GM23338 (cell line): ENCODE results near the gene EIF2D. TPM values are rescaled to one million over a fixed set of nuclear protein-coding genes. Genes with fewer than 3 reads are reported as not detected.

Experiments used
- ATAC-seq: fragments of 200-7000 bp; cut with Tn5 transposase; 3 replicates; pipeline ENCODE4 v1.9.1; 2020
- DNase-seq: peaks from one replicate; pipeline ENCODE4 v3.0.0-alpha.2; 2015; ENCODE audit warnings: low spot score
- H2AFZ ChIP-seq: fragments of 200-600 bp; sonication (generic); 2 replicates; pipeline ENCODE4 v1.8.0; 2016; ENCODE audit warnings: antibody characterized with exemption, mild to moderate bottlenecking, moderate library complexity
- H3F3A ChIP-seq: fragments of 200-600 bp; sonication (generic); replicated peaks from 2 replicates; pipeline ENCODE4 v1.8.0; 2017; ENCODE audit warnings: antibody characterized with exemption, mixed run types, low read depth
- H3K27ac ChIP-seq: fragments of 200-600 bp; sonication (generic); 2 replicates; pipeline ENCODE4 v1.6.1; 2016; ENCODE audit warnings: low read depth
- H3K27me3 ChIP-seq: fragments of 200-600 bp; sonication (generic); 2 replicates; pipeline ENCODE4 v1.8.0; 2016; ENCODE audit warnings: mild to moderate bottlenecking, mixed run types, moderate library complexity; ENCODE audit not compliant: insufficient read depth
- H3K36me3 ChIP-seq: fragments of 200-600 bp; sonication (generic); 2 replicates; pipeline ENCODE4 v1.8.0; 2016; ENCODE audit warnings: mild to moderate bottlenecking; ENCODE audit not compliant: insufficient read depth
- H3K4me1 ChIP-seq: fragments of 200-600 bp; sonication (generic); 2 replicates; pipeline ENCODE4 v1.8.0; 2016; ENCODE audit warnings: mild to moderate bottlenecking, moderate library complexity; ENCODE audit not compliant: insufficient read depth
- H3K4me2 ChIP-seq: fragments of 200-600 bp; sonication (generic); 2 replicates; pipeline ENCODE4 v1.7.1; 2017; ENCODE audit warnings: mixed run types
- H3K4me3 ChIP-seq: fragments of 200-600 bp; sonication (generic); 2 replicates; pipeline ENCODE4 v1.6.1; 2016; ENCODE audit warnings: mixed run types
- H3K79me2 ChIP-seq: fragments of 200-600 bp; sonication (generic); replicated peaks from 2 replicates; pipeline ENCODE4 v1.8.0; 2017; ENCODE audit warnings: mild to moderate bottlenecking; ENCODE audit not compliant: insufficient read depth
- H3K9me2 ChIP-seq: fragments of 200-600 bp; sonication (generic); 2 replicates; pipeline ENCODE4 v1.8.0; 2017; ENCODE audit not compliant: insufficient read depth
- H4K20me1 ChIP-seq: fragments of 200-600 bp; sonication (generic); replicated peaks from 2 replicates; pipeline ENCODE4 v1.8.0; 2017; ENCODE audit warnings: mild to moderate bottlenecking; ENCODE audit not compliant: insufficient read depth
- H3K27ac Mint-ChIP-seq: 2 replicates; pipeline ENCODE4 v1.8.0; 2020; ENCODE audit warnings: inconsistent platforms, mild to moderate bottlenecking, moderate library complexity, mixed read lengths
- H3K27me3 Mint-ChIP-seq: 3 replicates; pipeline ENCODE4 v1.8.0; 2022; ENCODE audit warnings: low read depth, mild to moderate bottlenecking, moderate library complexity, mixed read lengths, inconsistent platforms; ENCODE audit not compliant: insufficient read depth, poor library complexity
- H3K36me3 Mint-ChIP-seq: 3 replicates; pipeline ENCODE4 v1.8.0; 2021; ENCODE audit warnings: low read depth, mild to moderate bottlenecking, inconsistent platforms, moderate library complexity, mixed read lengths
- H3K4me1 Mint-ChIP-seq: 3 replicates; pipeline ENCODE4 v1.8.0; 2020; ENCODE audit warnings: mild to moderate bottlenecking, inconsistent platforms, mixed read lengths
- H3K4me3 Mint-ChIP-seq: 3 replicates; pipeline ENCODE4 v1.8.0; 2021; ENCODE audit warnings: moderate library complexity, mild to moderate bottlenecking, inconsistent platforms, mixed read lengths
- H3K9me3 Mint-ChIP-seq: 3 replicates; pipeline ENCODE4 v1.8.0; 2020; ENCODE audit warnings: moderate library complexity, mild to moderate bottlenecking, inconsistent platforms, mixed read lengths
- CREB1 ChIP-seq: fragments of 250-450 bp; sonication (Bioruptor Pico); IDR thresholded peaks from 2 replicates; pipeline ENCODE4 v1.5.0; 2020; ENCODE audit warnings: low read depth, mild to moderate bottlenecking, moderate library complexity
- EZH2phosphoT487 ChIP-seq: fragments of 200-600 bp; sonication (generic); IDR thresholded peaks from one replicate; pipeline ENCODE4 v1.8.1; 2018; ENCODE audit warnings: antibody characterized with exemption; ENCODE audit not compliant: unreplicated experiment
- JUNB ChIP-seq: IDR thresholded peaks from one replicate; pipeline ENCODE4 v1.6.1; 2016; ENCODE audit warnings: antibody characterized with exemption; ENCODE audit not compliant: unreplicated experiment
- NANOG ChIP-seq: IDR thresholded peaks from 2 replicates; pipeline ENCODE4 v1.6.1; 2016; ENCODE audit warnings: antibody characterized with exemption, borderline replicate concordance
- STAT1 ChIP-seq: IDR thresholded peaks from one replicate; pipeline ENCODE4 v1.6.1; 2016; ENCODE audit warnings: antibody characterized with exemption; ENCODE audit not compliant: unreplicated experiment
- polyA plus RNA-seq: library from polyadenylated mRNA; unstranded; fragments of >200 nt; fragmentation: Nextera tagmentation; extraction: Ambion mirVana; gene quantifications from 2 replicates; pipeline ENCODE4 v1.2.1, GENCODE V29; 2016
- total RNA-seq: library from RNA; depleted of rRNA; stranded (reverse); fragments of >200 nt; shearing (Covaris generic); gene quantifications from 2 replicates; pipeline ENCODE4 v1.2.3, GENCODE V29; 2014
- TF ChIP-seq, protein P1 (sequence below): IDR thresholded peaks from one replicate; pipeline ENCODE4 v1.6.1; 2018; ENCODE audit warnings: antibody characterized with exemption; ENCODE audit not compliant: unreplicated experiment
- TF ChIP-seq, protein P2 (sequence below): fragments of 250-450 bp; sonication (Bioruptor Pico); IDR thresholded peaks from 2 replicates; pipeline ENCODE4 v1.5.0; 2020; ENCODE audit warnings: mild to moderate bottlenecking, moderate library complexity

Gene EIF2D
- total and polyA plus RNA-seq, 2 experiments from 2014 or later, result 25.1 to 34.8 TPM

DNA sequence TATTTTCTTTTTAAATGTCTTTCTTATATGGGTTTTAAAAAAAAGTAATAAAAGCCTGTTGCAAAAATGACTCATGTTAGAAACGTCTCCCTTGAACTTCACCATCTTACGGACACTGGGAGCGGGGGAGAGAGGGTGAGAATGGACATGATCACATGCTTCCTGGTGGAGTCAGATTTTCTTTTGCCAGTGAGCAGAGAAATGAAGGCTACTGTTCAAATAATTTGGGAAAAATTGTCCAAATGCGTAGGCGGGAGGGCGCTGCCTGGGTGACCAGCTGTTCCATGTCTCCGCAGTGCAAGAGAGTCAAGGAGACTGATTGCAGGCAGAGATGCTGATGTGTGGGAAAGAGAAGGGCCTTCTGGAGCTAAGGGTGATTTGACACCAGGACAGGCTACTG lies 23.1 kb downstream of the EIF2D start:
- Histone ChIP-seq H3K4me1 (no peaks in the 10 kb centered on the region), H3K4me3 (no peak overlapping the region), H3K36me3 (0 out of 2 replicates have a peak, but pooled peaks cover 3% of the 10 kb centered on the region), H4K20me1 (peaks cover 5% of the 10 kb centered on the region; the same call in 1 of the 2 replicates), H3K79me2 (no peaks in the 10 kb centered on the region), H3K27me3 (no peaks in the 10 kb centered on the region), H3K27ac (no peak overlapping the region), H3K9me2 (no peaks in the 10 kb centered on the region), H3F3A (no peaks in the 10 kb centered on the region), H3K4me2 (no peak overlapping the region), H2AFZ (no peak overlapping the region)
- H3K4me3 Mint-ChIP-seq, result no peak overlapping the region
- no peak for DNase-seq
- no peak for ATAC-seq
- H3K4me1 Mint-ChIP-seq, result peaks cover 6% of the 10 kb centered on the region; the same call in 2 of the 3 replicates
- no peaks in the 10 kb centered on the region for H3K9me3 Mint-ChIP-seq
- no peak overlapping the region for H3K27ac Mint-ChIP-seq
- H3K27me3 Mint-ChIP-seq, result peaks cover 2% of the 10 kb centered on the region
- no peak for TF ChIP-seq EZH2phosphoT487
- no peak for TF ChIP-seq JUNB
- no peak for TF ChIP-seq STAT1
- TF ChIP-seq, protein P1, sequence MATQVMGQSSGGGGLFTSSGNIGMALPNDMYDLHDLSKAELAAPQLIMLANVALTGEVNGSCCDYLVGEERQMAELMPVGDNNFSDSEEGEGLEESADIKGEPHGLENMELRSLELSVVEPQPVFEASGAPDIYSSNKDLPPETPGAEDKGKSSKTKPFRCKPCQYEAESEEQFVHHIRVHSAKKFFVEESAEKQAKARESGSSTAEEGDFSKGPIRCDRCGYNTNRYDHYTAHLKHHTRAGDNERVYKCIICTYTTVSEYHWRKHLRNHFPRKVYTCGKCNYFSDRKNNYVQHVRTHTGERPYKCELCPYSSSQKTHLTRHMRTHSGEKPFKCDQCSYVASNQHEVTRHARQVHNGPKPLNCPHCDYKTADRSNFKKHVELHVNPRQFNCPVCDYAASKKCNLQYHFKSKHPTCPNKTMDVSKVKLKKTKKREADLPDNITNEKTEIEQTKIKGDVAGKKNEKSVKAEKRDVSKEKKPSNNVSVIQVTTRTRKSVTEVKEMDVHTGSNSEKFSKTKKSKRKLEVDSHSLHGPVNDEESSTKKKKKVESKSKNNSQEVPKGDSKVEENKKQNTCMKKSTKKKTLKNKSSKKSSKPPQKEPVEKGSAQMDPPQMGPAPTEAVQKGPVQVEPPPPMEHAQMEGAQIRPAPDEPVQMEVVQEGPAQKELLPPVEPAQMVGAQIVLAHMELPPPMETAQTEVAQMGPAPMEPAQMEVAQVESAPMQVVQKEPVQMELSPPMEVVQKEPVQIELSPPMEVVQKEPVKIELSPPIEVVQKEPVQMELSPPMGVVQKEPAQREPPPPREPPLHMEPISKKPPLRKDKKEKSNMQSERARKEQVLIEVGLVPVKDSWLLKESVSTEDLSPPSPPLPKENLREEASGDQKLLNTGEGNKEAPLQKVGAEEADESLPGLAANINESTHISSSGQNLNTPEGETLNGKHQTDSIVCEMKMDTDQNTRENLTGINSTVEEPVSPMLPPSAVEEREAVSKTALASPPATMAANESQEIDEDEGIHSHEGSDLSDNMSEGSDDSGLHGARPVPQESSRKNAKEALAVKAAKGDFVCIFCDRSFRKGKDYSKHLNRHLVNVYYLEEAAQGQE, result no peak
- no peak for TF ChIP-seq NANOG
- no peak for TF ChIP-seq CREB1 (CRISPR knock-in tag)
- TF ChIP-seq, protein P2, sequence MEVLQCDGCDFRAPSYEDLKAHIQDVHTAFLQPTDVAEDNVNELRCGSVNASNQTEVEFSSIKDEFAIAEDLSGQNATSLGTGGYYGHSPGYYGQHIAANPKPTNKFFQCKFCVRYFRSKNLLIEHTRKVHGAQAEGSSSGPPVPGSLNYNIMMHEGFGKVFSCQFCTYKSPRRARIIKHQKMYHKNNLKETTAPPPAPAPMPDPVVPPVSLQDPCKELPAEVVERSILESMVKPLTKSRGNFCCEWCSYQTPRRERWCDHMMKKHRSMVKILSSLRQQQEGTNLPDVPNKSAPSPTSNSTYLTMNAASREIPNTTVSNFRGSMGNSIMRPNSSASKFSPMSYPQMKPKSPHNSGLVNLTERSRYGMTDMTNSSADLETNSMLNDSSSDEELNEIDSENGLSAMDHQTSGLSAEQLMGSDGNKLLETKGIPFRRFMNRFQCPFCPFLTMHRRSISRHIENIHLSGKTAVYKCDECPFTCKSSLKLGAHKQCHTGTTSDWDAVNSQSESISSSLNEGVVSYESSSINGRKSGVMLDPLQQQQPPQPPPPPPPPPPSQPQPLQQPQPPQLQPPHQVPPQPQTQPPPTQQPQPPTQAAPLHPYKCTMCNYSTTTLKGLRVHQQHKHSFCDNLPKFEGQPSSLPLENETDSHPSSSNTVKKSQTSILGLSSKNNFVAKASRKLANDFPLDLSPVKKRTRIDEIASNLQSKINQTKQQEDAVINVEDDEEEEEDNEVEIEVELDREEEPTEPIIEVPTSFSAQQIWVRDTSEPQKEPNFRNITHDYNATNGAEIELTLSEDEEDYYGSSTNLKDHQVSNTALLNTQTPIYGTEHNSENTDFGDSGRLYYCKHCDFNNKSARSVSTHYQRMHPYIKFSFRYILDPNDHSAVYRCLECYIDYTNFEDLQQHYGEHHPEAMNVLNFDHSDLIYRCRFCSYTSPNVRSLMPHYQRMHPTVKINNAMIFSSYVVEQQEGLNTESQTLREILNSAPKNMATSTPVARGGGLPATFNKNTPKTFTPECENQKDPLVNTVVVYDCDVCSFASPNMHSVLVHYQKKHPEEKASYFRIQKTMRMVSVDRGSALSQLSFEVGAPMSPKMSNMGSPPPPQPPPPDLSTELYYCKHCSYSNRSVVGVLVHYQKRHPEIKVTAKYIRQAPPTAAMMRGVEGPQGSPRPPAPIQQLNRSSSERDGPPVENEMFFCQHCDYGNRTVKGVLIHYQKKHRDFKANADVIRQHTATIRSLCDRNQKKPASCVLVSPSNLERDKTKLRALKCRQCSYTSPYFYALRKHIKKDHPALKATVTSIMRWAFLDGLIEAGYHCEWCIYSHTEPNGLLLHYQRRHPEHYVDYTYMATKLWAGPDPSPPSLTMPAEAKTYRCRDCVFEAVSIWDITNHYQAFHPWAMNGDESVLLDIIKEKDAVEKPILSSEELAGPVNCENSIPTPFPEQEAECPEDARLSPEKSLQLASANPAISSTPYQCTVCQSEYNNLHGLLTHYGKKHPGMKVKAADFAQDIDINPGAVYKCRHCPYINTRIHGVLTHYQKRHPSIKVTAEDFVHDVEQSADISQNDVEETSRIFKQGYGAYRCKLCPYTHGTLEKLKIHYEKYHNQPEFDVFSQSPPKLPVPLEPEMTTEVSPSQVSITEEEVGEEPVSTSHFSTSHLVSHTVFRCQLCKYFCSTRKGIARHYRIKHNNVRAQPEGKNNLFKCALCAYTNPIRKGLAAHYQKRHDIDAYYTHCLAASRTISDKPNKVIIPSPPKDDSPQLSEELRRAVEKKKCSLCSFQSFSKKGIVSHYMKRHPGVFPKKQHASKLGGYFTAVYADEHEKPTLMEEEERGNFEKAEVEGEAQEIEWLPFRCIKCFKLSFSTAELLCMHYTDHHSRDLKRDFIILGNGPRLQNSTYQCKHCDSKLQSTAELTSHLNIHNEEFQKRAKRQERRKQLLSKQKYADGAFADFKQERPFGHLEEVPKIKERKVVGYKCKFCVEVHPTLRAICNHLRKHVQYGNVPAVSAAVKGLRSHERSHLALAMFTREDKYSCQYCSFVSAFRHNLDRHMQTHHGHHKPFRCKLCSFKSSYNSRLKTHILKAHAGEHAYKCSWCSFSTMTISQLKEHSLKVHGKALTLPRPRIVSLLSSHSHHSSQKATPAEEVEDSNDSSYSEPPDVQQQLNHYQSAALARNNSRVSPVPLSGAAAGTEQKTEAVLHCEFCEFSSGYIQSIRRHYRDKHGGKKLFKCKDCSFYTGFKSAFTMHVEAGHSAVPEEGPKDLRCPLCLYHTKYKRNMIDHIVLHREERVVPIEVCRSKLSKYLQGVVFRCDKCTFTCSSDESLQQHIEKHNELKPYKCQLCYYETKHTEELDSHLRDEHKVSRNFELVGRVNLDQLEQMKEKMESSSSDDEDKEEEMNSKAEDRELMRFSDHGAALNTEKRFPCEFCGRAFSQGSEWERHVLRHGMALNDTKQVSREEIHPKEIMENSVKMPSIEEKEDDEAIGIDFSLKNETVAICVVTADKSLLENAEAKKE (CRISPR knock-in tag), result no peak
- H3K36me3 Mint-ChIP-seq, result peaks cover 23% of the 10 kb centered on the region
